NB4 (cell line): ENCODE data around the gene PCDHGA3.

Experiments
- CTCF ChIP-seq: IDR thresholded peaks from one replicate; pipeline ENCODE4 v1.5.1; 2012; ENCODE audit warnings: low read depth, low read length
- POLR2A ChIP-seq: IDR thresholded peaks from 2 replicates; pipeline ENCODE4 v1.6.1; 2011; ENCODE audit warnings: mild to moderate bottlenecking; ENCODE audit not compliant: insufficient read length; ENCODE audit errors: extremely low read depth

- TF ChIP-seq CTCF (peak; percentile 68), POLR2A (peak; percentile 97)
Measured at GRCh38 chr5:141320225-141321169, 23.1 kb upstream of the PCDHGA3 start, which contains the start of gene TAF7.
